Adrenal gland (tissue), 19 donors: ENCODE results near the gene HSPB9. TPM values are rescaled to one million over a fixed set of nuclear protein-coding genes. Genes with fewer than 3 reads are reported as not detected.

ENCODE experiments used
- DNase-seq, 7 donors: peaks; one replicate each; pipeline ENCODE4 v3.0.0-alpha.2; 2019 to 2020
- H3K27ac ChIP-seq, 5 donors: fragments of 200-600 bp; sonication (generic) in 4 of 5; 1 replicate in 3 of 5; 2 replicates in 2 of 5; pipeline versions ENCODE4 v1.5.1 to v1.8.0; 2016 to 2020; ENCODE audit warnings: mild to moderate bottlenecking in 1 of 5
- H3K27me3 ChIP-seq: fragments of 200-600 bp; 2 replicates; pipeline ENCODE4 v1.8.0; 2021
- H3K36me3 ChIP-seq, 2 donors: fragments of 200-600 bp; replicated peaks in 1 of 2; 1 replicate in 1 of 2; 2 replicates in 1 of 2; pipeline versions ENCODE4 v1.5.1 to v1.8.0; 2018 to 2022
- H3K4me1 ChIP-seq, 2 donors: fragments of 200-600 bp; replicated peaks in 1 of 2; 1 replicate in 1 of 2; 2 replicates in 1 of 2; pipeline versions ENCODE4 v1.5.1 to v1.8.0; 2018 to 2021
- H3K4me3 ChIP-seq, 4 donors: fragments of 200-600 bp; sonication (generic) in 3 of 4; one replicate each; pipeline ENCODE4 v1.5.1; 2016 to 2018
- H3K9me3 ChIP-seq, 3 donors: fragments of 200-600 bp; sonication (generic) in 1 of 3; replicated peaks in 1 of 3; 1 replicate in 2 of 3; 2 replicates in 1 of 3; pipeline versions ENCODE4 v1.5.1 to v1.8.0; 2016 to 2021
- POLR2A ChIP-seq, 2 donors: fragments of 450-650 bp; IDR thresholded peaks; one replicate each; pipeline ENCODE4 v1.6.1; 2017; ENCODE audit warnings: antibody characterized with exemption in 2 of 2, mild to moderate bottlenecking in 2 of 2, moderate library complexity in 1 of 2
- WGBS, 4 donors: extraction: QIAGEN DNeasy Blood & Tissue Kit in 2 of 4; methylation state at CpG; one replicate each; pipeline versions ENCODE4 v1.1.5 to v1.1.7; 2013 to 2017; 5-methylcytosine and 5-hydroxymethylcytosine counted together
- intact Hi-C, 2 donors: fragments of 100-400 bp; cut with DNase I; formaldehyde crosslinking; loops; one replicate each; pipeline versions ENCODE4 v1.14.1 to v1.15.0; 2022 to 2023
- long read RNA-seq, 10 donors: library from polyadenylated mRNA in 3 of 10; unstranded in 2 of 10; stranded (forward) in 1 of 10; transcript quantifications; one replicate each; pipeline ENCODE4 v2.0.0 and lab custom pipeline, GENCODE V29; 2021 to 2026
- polyA plus RNA-seq, 3 donors: library from polyadenylated mRNA; stranded (reverse); fragments of 200-250 nt in 2 of 3; fragments of 350-450 nt in 1 of 3; fragmentation: Illumina TruSeq in 1 of 3; extraction: RNeasy Lipid Tissue Mini Kit (QIAGEN cat#74804) in 1 of 3; gene quantifications; one replicate each; pipeline ENCODE4 v1.2.3, GENCODE V29; 2013 to 2014
- total RNA-seq, 9 donors: library from RNA; depleted of rRNA in 4 of 9; stranded (reverse); fragments of >200 nt in 4 of 9; fragments of 120-200 nt in 1 of 9; fragmentation: NEBNext Ultra II Directional in 1 of 9; extraction: Animal tissue kit (Norgen Biotek cat#: 25700) in 1 of 9; gene quantifications; one replicate each; pipeline versions ENCODE4 v1.1.0 to v1.2.4, GENCODE V29; 2013 to 2023
- TF ChIP-seq, protein P1 (sequence below), 6 experiments: fragments of 450-650 bp in 4 of 6; fragments of 200-600 bp in 2 of 6; sonication (generic) in 1 of 6; IDR thresholded peaks; 1 replicate in 5 of 6; 2 replicates in 1 of 6; pipeline versions ENCODE4 v1.5.1 to v1.8.0; 2016 to 2021; ENCODE audit warnings: antibody characterized with exemption in 6 of 6, mild to moderate bottlenecking in 2 of 6, moderate library complexity in 1 of 6
- donor health status: healthy with polysubstance abuse.
- donor health status: Bipolar disorder and iron deficiency.
- donor health status: DM: yes; HTN: yes; CAD: no.
- donor health status: DM: no; HTN: no; CAD: no.
- donor health status: DM: no; HTN: no; CAD: no.
- donor health status: DM: yes; HTN: yes; CAD: no.

The HSPB9 gene, protein sequence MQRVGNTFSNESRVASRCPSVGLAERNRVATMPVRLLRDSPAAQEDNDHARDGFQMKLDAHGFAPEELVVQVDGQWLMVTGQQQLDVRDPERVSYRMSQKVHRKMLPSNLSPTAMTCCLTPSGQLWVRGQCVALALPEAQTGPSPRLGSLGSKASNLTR
- under 1 TPM in 5 of 9 donors, not detected in 4; 0.14 to 0.27 (median 0.18) TPM for total RNA-seq
- polyA plus RNA-seq: under 1 TPM in 2 of 3 donors, not detected in 1; 0.20 to 0.72 TPM
- long read RNA-seq, donor 1, partial matches to known transcripts: 149 of 149 reads
- long read RNA-seq, donor 1, other reads (novel, unspliced or antisense): 0 of 149 reads
- long read RNA-seq, donor 2: 0 reads
- long read RNA-seq, donor 3: 0 reads
- long read RNA-seq, donor 4, partial matches to known transcripts: 0 of 1 reads
- long read RNA-seq, donor 4, other reads (novel, unspliced or antisense): 0 of 1 reads
- long read RNA-seq, donor 5: 0 reads
- long read RNA-seq, donor 6: 0 reads
- long read RNA-seq, donor 7: 0 reads
- long read RNA-seq, donor 8, partial matches to known transcripts: 0 of 2 reads
- long read RNA-seq, donor 8, other reads (novel, unspliced or antisense): 0 of 2 reads
- long read RNA-seq, donor 9: 0 reads
- long read RNA-seq, donor 10: 0 reads

DNA sequence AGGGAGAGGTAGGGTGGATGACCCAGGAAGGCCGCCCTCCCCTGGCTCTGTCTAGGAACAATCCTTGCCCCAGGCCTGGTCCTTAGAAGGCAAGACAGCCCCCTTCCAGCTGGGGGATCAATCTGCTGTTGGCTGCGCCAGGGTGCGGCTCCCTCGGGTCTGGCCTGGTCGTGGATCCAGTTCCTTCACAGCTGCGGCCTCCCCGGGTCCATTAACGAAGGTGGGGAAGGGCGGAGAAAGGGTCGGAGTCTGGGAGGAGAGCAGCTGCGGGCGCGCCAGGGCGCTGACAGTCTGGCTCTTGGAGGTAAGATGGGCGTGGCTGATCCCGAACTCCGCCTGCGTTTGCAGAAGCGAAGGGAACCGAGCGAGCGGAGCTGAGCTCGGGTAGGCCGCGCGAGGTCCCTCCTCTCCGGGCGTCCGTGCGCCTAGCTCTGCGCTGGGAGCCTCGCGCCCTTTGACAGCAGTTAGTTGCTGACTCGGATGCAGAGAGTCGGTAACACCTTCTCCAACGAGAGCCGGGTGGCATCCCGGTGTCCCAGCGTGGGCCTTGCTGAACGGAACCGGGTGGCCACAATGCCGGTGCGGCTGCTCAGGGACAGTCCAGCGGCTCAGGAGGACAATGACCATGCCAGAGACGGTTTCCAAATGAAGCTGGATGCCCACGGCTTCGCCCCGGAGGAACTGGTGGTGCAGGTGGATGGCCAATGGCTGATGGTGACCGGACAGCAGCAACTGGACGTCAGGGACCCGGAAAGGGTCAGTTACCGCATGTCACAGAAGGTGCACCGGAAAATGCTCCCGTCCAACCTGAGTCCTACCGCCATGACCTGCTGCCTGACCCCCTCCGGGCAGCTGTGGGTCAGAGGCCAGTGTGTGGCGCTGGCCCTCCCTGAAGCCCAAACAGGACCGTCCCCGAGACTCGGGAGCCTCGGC lies at the start of gene HSPB9:
Gene HSPB9 (plus strand): TSS at position 434 of the 933 bp plus-strand sequence. CDS start 47 bp downstream, at position 481.
- Histone ChIP-seq H3K27ac (peak within 1 kb of the TSS in 1 of 5 donors; percentile 1), H3K36me3 (peaks cover 0 to 27% of the 10 kb centered on the region in 2 donors), H3K4me3 (peak within 1 kb of the TSS in 1 of 4 donors; percentile 91), H3K4me1 (peaks cover 8 to 15% of the 10 kb centered on the region in 2 donors), H3K27me3 (no peaks in the 10 kb centered on the region), H3K9me3 (no peaks in the 10 kb centered on the region)
- TF ChIP-seq POLR2A (IDR thresholded peaks at IDR 0.05): no peak
- TF ChIP-seq, protein P1, sequence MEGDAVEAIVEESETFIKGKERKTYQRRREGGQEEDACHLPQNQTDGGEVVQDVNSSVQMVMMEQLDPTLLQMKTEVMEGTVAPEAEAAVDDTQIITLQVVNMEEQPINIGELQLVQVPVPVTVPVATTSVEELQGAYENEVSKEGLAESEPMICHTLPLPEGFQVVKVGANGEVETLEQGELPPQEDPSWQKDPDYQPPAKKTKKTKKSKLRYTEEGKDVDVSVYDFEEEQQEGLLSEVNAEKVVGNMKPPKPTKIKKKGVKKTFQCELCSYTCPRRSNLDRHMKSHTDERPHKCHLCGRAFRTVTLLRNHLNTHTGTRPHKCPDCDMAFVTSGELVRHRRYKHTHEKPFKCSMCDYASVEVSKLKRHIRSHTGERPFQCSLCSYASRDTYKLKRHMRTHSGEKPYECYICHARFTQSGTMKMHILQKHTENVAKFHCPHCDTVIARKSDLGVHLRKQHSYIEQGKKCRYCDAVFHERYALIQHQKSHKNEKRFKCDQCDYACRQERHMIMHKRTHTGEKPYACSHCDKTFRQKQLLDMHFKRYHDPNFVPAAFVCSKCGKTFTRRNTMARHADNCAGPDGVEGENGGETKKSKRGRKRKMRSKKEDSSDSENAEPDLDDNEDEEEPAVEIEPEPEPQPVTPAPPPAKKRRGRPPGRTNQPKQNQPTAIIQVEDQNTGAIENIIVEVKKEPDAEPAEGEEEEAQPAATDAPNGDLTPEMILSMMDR (IDR thresholded peaks at IDR 0.05): no peak
- intact Hi-C loops: no loop called here
- DNase-seq: no peak
- WGBS, 4 donors: 79 to 88% (median 82%) methylated on average over 38 to 61 of the region's 61 CpGs

DNA sequence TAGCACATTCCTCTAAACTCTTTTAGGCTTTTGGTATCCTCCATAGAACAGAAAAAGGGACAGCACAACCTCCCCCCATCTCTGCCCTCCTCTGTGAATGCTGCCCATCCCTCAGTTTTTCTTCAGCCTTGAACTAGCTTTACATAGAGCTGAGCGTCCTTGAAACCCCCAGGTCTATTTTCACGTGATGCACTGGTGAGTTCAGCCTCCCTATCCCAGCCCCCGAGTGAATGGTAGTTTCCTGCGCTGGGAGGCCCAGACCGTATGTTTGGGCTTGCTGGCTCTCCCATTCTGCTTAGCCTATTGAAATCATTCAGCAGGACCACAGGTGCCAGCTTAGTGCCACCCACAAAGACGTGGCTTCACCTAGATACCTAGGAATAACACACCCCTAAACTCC lies 46.8 kb upstream of the HSPB9 start:
- no peak overlapping the region for H3K27ac ChIP-seq
- H3K27me3 ChIP-seq: peaks cover 23% of the 10 kb centered on the region
- DNase-seq: no peak
- intact Hi-C loops: no loop called here
- TF ChIP-seq, protein P1 (IDR thresholded peaks at IDR 0.05): no peak
- no peak for TF ChIP-seq POLR2A (IDR thresholded peaks at IDR 0.05)
- WGBS, 4 donors: 59 to 72% (median 68%) methylated on average over 6 of the region's 6 CpGs
- peaks cover 4 to 8% of the 10 kb centered on the region in 2 donors for H3K4me1 ChIP-seq
- no peak overlapping the region for H3K4me3 ChIP-seq
- no peaks in the 10 kb centered on the region for H3K36me3 ChIP-seq
- no peaks in the 10 kb centered on the region for H3K9me3 ChIP-seq

DNA sequence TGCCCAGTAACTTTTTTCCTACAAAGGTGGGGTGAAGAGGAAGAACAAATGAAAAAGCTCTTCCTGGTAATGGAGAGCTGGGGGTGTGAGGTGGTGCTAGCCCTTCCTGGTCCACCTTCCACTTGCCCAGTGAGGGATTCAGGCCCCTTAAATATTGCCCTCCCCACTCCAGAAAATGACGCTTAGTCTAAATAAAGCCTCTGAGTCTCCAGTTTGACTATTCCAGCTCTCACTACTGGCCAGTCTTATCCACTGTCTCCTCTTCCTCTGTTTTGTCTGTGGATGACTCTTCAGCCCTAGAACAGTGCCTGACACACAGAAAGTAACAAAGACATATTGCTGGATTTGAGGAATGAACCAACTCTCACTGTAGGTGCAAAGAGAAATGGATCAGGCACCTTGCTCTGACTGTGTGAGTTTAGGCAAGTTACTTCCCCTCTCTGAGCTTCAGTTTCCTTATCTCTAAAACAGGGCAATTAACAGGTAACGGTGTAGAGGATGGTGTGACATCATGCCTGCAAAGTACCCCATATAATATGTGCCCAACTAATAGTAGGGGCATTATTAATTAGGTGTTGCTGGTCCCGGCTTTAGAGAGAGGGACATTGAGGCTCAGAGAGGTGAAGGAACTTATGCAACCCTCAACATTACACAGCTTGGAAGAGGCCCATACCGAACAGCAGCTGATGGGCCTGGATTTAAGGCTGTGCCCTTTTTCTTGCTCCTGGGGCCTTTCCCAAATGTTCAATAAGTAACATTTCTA lies 45.6 kb upstream of the HSPB9 start:
- H3K27ac ChIP-seq: no peak overlapping the region
- peaks cover 4 to 8% of the 10 kb centered on the region in 2 donors for H3K4me1 ChIP-seq
- no peaks in the 10 kb centered on the region for H3K9me3 ChIP-seq
- no peak overlapping the region for H3K4me3 ChIP-seq
- H3K36me3 ChIP-seq: no peaks in the 10 kb centered on the region
- no peak for TF ChIP-seq POLR2A (IDR thresholded peaks at IDR 0.05)
- TF ChIP-seq, protein P1 (IDR thresholded peaks at IDR 0.05): no peak
- intact Hi-C loops: no loop called here
- peaks cover 17% of the 10 kb centered on the region for H3K27me3 ChIP-seq
- no peak for DNase-seq
- WGBS, 4 donors: 75 to 97% (median 85%) methylated on average over 4 of the region's 4 CpGs
